Neural progenitor cell (in vitro differentiated cells): Measurements from ENCODE around the gene ADAMTSL5.

Experiments
- EZH2 ChIP-seq: fragments of 200-600 bp; sonication (generic); IDR thresholded peaks from 2 replicates; pipeline ENCODE4 v1.6.1; 2017; ENCODE audit warnings: antibody characterized with exemption, mild to moderate bottlenecking, moderate library complexity
- EZH2phosphoT487 ChIP-seq: fragments of 200-600 bp; sonication (generic); IDR thresholded peaks from 2 replicates; pipeline ENCODE4 v1.6.1; 2017; ENCODE audit warnings: antibody characterized with exemption
- TF ChIP-seq, protein P1 (sequence below): fragments of 200-600 bp; sonication (generic); IDR thresholded peaks from 2 replicates; pipeline ENCODE4 v1.5.1; 2017; ENCODE audit warnings: antibody characterized with exemption, mild to moderate bottlenecking

DNA sequence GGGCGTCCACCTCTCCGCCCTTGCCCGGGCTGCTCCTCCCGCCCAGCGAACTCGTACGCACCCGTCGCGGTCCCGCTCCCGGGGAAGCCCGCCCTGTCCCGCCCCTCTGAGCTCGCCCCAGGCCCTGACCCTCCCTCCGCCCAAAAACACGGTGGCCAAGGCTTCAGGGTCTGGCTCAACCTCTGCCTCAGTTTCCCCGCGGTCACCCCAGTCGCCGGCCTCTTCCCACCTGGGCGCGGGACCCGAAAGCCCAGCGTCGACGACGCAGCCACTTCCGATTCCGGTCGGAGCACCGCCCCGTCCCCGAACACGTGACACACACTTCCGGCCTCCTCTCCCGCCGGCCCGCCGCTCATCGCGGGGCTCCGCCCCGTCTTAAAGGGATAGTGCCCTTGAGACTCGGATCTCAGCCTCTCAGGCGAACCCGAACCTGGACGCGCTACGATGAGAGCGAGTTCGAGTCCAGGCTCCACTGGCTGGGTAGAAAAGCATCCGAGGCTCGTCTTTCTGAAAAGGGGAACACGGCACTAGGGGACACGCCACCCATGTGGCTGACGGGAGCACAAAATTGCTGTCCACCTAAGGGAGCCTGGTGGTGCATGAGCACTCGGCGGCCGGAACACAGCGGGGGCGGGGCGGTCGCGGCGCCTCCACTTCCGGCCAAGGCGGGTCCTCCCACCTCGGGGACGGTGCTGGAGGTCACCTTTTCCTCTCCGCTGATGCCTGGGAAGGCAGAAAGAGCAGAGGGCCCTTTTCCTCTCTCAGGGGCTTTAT, 33.7 kb downstream of the ADAMTSL5 start, which contains the start of gene C19orf25:
- TF ChIP-seq, protein P1, sequence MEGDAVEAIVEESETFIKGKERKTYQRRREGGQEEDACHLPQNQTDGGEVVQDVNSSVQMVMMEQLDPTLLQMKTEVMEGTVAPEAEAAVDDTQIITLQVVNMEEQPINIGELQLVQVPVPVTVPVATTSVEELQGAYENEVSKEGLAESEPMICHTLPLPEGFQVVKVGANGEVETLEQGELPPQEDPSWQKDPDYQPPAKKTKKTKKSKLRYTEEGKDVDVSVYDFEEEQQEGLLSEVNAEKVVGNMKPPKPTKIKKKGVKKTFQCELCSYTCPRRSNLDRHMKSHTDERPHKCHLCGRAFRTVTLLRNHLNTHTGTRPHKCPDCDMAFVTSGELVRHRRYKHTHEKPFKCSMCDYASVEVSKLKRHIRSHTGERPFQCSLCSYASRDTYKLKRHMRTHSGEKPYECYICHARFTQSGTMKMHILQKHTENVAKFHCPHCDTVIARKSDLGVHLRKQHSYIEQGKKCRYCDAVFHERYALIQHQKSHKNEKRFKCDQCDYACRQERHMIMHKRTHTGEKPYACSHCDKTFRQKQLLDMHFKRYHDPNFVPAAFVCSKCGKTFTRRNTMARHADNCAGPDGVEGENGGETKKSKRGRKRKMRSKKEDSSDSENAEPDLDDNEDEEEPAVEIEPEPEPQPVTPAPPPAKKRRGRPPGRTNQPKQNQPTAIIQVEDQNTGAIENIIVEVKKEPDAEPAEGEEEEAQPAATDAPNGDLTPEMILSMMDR = no peak
- peak; percentile 34 for TF ChIP-seq EZH2
- TF ChIP-seq EZH2phosphoT487 = no peak
